GM10847 (cell line): ENCODE results near the gene NUDT16L1.

Source experiments
- POLR2A ChIP-seq: IDR thresholded peaks from 2 replicates; pipeline ENCODE4 v1.6.1; 2011; ENCODE audit not compliant: insufficient read length; ENCODE audit errors: extremely low read depth

Gene NUDT16L1

GRCh38 chr16:4677994-4678393 is 15.4 kb upstream of the NUDT16L1 start:
- no peak for TF ChIP-seq POLR2A

- TF ChIP-seq POLR2A, result no peak
Measured at GRCh38 chr16:4678596-4678995, 14.8 kb upstream of the NUDT16L1 start.

- no peak for TF ChIP-seq POLR2A
Measured at GRCh38 chr16:4679156-4679849, 14.1 kb upstream of the NUDT16L1 start.

DNA sequence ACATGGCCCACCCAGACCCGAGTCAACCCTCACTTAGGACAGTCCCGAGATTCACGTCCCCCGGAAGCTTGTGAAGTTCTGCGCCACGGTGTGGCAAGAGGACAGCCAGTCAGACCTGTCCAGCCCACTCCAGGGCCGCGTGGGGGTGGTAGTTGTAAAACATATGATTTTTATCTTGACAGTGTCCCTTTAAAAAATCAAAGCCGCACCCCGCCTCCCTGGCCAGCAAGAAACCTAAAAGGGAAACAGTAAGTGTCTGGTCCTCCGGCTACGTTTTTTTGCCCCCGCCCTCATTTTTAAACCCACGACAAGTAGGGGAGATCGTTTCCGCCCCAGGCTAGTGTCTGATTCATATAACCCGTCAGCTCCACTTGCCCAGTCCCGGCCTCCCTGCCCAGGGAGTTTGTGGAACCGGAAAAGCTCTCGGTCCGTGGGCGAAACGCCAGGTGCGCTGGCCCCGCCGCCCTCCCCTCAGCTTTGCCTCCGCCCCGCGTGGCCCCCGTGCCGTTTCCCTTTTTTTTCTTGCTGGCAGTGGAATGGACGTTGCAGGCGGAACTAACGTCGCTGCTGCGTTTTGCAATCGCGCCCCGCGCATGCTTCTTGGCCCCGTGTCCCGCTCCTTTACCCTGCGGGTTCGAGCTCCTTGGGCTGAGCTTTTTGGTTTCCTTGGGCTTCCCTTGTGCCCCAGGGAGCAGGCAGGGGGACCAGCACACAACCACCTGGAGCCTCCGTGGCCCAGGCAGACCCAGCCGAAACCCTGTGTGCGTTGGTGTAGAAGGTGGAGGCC is 13.3 kb upstream of the NUDT16L1 start:
- TF ChIP-seq POLR2A, result no peak

DNA sequence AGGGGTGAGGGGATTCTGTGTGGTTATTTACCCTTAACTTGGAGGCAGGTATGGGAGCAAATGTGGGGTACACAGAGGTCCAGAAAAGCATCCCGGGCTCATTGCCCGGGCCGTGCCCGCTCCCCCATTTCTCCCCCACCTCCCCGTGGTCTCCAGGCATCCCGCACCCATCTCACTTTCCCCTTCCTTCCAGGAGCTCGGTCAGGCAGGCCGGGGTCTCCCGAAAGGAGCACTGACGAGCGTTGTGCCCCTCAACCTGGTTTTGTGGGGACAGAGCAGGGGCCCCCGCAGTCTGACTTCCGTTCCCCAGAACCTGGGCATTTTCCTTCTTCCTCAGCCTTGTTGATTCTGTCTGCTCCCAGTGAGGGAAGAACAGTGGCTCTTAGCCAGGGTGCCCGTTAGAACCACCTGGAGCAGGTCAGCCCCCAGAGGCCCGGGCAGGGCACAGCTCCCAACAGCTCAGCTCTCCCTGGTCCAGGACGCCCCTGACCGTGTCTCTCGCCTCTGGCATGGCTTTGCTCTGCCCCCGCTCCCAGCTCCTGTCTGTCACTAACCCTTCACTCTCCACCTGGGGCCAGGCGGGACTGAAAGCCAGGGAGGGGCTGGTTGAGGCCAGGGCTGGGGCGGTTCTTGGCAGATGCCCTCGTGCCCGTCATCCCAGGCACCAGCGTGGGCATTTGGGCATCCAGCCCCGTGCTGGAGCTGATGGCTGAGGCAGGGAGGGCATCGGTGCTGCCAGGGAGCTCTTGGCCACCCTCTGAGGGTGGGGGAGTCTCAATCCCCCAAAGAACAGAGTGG is 12.5 kb upstream of the NUDT16L1 start:
- TF ChIP-seq POLR2A, result no peak

GRCh38 chr16:4681471-4682083 is 11.8 kb upstream of the NUDT16L1 start:
- TF ChIP-seq POLR2A, result no peak

DNA sequence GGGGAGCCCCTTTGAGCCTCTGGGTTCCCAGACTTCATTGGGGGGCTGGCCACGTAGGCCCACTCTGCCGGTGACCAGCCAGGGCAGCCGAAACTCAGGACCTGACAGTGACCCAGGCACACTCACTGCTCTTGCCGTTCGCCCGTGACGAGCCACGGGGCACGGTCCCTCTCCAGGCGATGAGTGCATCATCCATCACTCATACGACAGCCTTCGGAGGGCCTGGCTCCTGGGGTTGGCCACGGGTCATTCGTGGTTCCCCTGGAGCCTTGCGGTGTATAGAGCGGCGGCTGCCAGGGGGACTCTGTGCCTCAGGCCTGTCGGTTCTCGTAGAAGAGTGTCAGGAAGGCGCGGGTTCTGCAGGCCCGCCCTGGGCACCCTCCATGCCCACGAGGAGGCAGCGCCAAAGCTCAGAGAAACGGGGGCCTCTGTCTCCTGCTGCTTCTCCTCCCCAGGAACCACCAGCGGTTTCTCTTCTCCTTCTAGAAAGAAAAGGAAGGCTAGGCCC is 11.2 kb upstream of the NUDT16L1 start:
- TF ChIP-seq POLR2A, result no peak

DNA sequence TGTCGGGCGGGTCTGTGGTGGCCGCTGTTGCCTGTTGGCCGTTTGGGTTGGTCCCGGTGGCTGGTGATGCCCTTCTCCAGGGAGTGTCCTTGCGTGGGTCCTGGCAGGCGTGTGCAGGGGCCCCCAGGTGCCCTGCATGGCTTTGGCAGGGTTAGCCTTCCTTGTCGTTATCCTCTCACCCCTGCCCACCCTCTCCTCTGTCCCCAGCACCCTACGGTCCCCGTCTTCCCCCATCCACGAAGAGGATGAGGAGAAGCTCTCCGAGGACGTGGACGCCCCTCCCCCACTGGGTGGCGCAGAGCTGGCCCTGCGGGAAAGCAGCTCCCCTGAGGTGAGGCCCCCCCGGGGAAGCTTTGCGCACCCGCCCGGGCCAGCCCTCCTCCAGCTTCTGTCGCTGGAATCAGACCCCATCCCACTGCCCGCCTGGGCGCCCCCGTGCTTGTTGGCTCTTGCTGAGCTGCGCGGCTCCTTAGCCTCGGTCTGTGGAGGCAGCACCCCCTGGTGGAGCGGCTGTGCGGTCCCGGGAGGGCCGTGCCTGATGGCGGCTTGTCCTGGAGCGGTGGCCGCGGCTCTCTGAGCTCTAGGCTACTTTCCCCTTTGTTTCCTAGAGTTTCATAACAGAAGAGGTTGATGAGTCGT is 10.6 kb upstream of the NUDT16L1 start:
- TF ChIP-seq POLR2A, result no peak

GRCh38 chr16:4683255-4684057 is 9.9 kb upstream of the NUDT16L1 start:
- no peak for TF ChIP-seq POLR2A

DNA sequence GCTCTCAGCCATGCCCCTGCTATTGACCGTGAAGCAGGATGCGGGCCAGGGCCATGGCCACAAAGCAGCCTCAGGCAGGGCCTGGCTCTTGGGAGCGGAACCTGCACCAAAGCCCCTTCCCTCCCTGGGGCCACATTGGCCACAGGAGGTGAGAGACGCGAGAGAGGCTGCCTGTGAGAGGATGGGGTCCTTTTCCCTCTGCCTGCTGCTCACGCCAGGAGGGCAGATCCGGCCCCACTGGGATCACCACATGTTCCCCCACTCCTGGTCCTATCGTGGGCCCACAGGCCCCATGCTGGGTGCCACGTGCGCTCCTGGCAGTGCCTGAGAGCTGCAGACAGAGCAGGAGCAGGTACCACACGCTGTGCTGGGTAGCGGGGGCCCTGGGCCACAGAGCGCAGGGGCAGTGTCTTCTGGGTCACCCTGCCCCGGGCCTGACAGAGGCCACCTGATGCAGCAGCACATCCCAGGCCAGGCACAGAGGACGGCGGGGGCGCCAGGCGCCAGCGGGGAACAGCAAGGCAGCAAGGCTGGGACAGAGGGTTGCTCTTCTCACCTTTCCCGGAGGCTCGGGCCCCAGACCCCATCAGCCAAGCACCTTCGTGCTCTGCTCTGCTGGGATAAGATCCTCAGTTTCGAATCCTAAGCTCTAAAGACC is 9.2 kb upstream of the NUDT16L1 start:
- TF ChIP-seq POLR2A, result no peak

DNA sequence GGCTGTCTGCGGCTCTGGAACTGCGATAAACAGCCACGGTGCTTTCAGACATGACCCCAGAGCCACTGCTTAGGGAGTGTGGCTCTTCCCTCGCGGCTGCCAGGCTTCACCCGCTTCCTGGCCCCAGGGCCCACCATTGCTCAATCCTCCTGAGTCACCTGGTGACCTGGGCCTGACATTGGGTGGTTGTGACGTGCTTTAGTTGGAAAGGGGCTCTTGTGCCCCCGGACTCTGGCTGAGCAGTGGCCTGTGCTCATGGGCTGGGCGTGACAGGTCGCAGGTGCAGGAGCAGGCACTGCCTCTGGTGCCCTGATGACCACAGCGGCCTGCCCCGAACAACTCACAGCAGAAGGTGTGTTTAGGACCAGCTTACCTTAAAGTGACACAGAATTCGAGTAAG is 8.6 kb upstream of the NUDT16L1 start:
- TF ChIP-seq POLR2A, result no peak

GRCh38 chr16:4685292-4685691 is 8.1 kb upstream of the NUDT16L1 start:
- TF ChIP-seq POLR2A, result no peak

- no peak for TF ChIP-seq POLR2A
Measured at GRCh38 chr16:4685776-4686496, 7.4 kb upstream of the NUDT16L1 start.
